Measurements from ENCODE around the gene MYO1A. TPM values are rescaled to one million over a fixed set of nuclear protein-coding genes. Genes with fewer than 3 reads are reported as not detected.
"Not testable (repeated sequence)": the region's sequence is repeated elsewhere in the genome, so short reads cannot be mapped to it uniquely, and the experiment has no call there.

MYO1A gene
- total RNA-seq, 2 donors from 2014 or later, result 0.48 to 2.5 TPM

DNA sequence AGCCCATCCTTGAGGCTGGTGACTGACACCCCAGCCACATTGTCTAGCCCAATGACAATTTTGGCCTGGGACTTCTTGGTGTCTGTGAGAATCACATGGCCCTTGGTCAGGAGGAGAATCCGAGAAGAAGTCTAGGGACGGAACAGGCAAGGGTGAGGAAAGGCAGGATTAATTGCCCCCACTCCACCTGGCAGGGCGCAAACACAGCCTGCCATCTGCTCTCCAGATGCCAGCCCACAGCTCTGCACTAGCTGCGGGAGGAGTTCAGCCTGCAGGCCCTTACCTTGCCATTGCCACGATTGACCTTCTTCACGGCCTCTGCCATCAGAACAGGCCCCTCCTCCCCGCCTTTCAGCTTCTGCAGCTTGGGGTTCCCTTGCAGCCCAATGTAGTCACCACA is 20.5 kb downstream of the MYO1A start:
- Mint-ChIP-seq H3K27me3 (peaks cover 0 to 14% of the 10 kb centered on the region in 2 donors), H3K27ac (no peak overlapping the region), H3K36me3 (no peaks in the 10 kb centered on the region), H3K4me3 (no peak overlapping the region), H3K9me3 (no peaks in the 10 kb centered on the region), H3K4me1 (ENCODE audit: low read depth in 2 of 2) (peaks cover 16 to 20% of the 10 kb centered on the region in 2 donors)
- no peak for ATAC-seq
- no peak for DNase-seq (ENCODE audit: low spot score)

DNA sequence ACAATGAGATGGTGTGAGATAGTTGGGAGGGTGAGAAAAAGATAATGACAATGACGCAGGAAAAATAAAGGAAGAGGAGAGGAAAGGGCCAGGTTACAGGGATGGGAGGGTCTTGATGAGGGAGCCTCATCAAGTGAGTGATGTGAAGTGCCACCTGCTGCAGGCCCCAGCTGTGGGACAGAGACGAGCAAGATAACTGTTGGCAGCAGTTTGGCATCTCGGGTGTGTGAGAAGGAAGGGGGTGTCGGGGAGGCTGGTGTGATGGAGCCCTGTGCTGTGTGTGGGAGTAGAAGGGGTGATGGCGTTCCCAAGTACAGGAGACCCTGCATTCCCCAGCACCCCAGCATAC is 22.1 kb downstream of the MYO1A start:
- Mint-ChIP-seq H3K4me3 (no peak overlapping the region), H3K27me3 (peaks cover 0 to 16% of the 10 kb centered on the region in 2 donors), H3K36me3 (no peaks in the 10 kb centered on the region), H3K4me1 (ENCODE audit: low read depth in 2 of 2) (peaks cover 16 to 20% of the 10 kb centered on the region in 2 donors), H3K9me3 (no peaks in the 10 kb centered on the region), H3K27ac (no peak overlapping the region)
- DNase-seq (ENCODE audit: low spot score) (no peak), ATAC-seq (no peak)

DNA sequence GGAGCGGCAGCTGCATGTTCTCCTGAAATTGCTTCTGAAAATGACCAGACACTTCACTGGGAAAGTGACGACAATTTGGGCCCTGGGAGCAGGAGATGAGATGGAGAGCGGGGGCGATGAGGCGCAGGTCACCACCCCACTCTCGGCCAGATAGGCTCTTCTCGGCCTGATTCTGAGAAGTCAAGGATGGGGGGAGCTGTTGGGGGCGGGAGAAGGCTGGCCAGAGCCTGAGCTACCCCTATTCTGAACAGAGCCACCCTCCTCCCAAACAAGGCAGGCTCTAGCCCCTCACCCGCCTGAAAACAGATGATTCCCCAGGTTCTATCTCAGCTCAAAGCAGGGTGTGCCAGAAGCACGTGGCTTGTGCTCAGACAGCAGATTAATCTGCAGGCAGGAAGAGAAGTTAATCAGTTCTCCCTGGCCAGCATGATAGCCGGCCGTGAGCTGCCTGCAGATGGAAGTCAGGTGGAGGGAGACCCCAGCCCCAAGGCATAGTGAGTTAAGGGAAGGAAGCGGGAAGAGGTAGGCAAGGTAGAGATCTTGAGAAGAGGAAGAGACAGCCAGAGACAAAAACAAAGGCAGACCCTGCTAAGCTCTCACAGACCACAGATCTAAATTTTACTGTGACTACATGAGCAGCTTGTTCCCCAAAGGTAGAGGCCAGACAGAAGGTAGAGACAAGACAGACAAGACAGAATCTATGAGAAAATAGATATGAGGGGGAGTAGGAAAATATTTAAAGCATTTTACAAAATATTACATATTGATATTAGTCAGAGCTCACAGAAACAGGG is 22.7 kb downstream of the MYO1A start:
- peak overlapping the region in 1 of 2 donors; percentile 22 for H3K27ac Mint-ChIP-seq
- peaks cover 16 to 20% of the 10 kb centered on the region in 2 donors for H3K4me1 Mint-ChIP-seq (ENCODE audit: low read depth in 2 of 2)
- H3K9me3 Mint-ChIP-seq, result no peaks in the 10 kb centered on the region
- H3K27me3 Mint-ChIP-seq, result peaks cover 0 to 16% of the 10 kb centered on the region in 2 donors
- no peak overlapping the region for H3K4me3 Mint-ChIP-seq
- H3K36me3 Mint-ChIP-seq, result no peaks in the 10 kb centered on the region
- ATAC-seq (no peak), DNase-seq (ENCODE audit: low spot score) (no peak)

DNA sequence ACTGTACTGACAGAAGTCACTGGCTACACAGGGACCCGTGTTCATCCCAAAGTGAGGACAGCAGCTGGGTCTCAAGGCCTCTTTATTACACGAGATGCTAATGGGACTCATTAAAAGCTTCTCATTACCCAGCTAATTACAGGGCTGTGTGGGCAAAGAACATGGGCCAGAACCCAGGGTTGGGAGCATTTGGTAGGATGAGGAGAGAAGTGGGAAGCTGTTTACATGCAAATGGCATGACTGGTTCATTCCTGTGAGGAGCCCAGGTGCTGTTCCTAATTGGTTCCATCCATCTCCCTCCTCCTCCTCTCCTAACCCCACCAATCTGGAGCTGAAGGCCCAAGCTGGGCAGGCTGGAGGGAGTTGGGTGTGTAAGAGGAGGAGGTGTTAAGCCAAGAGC is 24.7 kb downstream of the MYO1A start:
- Mint-ChIP-seq H3K4me1 (ENCODE audit: low read depth in 2 of 2) (peaks cover 8 to 11% of the 10 kb centered on the region in 2 donors), H3K27ac (no peak overlapping the region), H3K27me3 (peaks cover 0 to 16% of the 10 kb centered on the region in 2 donors), H3K9me3 (no peaks in the 10 kb centered on the region), H3K4me3 (no peak overlapping the region), H3K36me3 (no peaks in the 10 kb centered on the region)
- ATAC-seq (no peak), DNase-seq (ENCODE audit: low spot score) (no peak)

DNA sequence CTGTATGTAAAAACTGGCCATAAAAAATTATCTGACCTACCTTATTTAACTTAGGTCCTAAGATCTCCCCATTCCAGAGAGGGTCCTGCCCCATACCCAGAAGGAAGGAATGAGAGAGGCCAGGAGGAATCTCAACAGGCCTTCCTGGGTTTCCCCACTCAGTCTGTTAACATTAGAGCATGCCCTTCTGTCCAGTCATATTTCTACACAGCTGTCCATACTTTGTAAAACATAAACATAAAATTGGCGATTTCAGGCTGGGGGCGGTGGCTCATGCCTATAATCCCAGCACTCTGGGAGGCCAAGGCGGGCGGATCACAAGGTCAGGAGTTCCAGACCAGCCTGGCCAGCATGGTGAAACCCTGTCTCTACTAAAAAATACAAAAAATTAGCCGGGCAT is 27.6 kb downstream of the MYO1A start:
- not testable (repeated sequence) for H3K4me3 Mint-ChIP-seq; H3K27ac Mint-ChIP-seq; H3K36me3 Mint-ChIP-seq; DNase-seq (ENCODE audit: low spot score); H3K4me1 Mint-ChIP-seq (ENCODE audit: low read depth in 2 of 2); H3K9me3 Mint-ChIP-seq; ATAC-seq
- peaks cover 0 to 10% of the 10 kb centered on the region in 2 donors for H3K27me3 Mint-ChIP-seq

DNA sequence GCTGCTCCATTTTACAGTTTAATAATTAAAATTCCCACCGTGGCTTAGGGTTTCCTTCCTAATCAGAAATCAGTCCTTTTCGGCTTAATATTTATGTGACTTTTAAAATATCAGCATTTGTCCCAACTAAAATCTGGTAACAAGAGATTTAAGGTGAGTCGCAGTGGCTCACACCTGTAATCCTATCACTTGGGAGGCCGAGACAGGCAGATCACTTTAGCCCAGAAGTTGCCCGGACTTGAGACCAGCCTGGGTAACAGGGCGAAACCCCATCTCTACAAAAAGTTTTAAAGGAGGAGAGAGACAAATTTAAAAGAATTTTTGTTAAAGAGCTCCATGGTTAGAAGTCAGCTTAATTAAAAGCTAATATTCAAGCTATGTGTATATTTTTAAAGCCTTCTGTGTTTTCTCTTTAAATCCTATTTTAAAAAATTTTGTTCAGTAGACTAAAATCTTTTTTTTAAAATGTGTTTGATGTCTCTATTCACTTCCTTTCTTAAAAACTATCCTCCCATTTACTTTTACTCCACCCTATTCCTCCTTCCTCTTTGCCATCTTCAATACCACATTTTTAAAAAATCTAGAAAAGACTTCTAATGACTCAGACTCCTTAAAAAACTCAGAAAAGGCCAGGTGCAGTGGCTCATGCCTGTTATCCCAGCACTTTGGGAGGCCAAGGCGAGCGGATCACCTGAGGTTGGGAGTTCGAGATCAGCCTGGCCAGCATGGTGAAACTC is 29.8 kb downstream of the MYO1A start:
- Mint-ChIP-seq H3K9me3 (no peaks in the 10 kb centered on the region), H3K27ac (no peak overlapping the region), H3K4me1 (ENCODE audit: low read depth in 2 of 2) (no peaks in the 10 kb centered on the region), H3K4me3 (no peak overlapping the region), H3K36me3 (no peaks in the 10 kb centered on the region), H3K27me3 (peaks cover 5 to 7% of the 10 kb centered on the region in 2 donors)
- DNase-seq (ENCODE audit: low spot score), result no peak
- no peak for ATAC-seq

DNA sequence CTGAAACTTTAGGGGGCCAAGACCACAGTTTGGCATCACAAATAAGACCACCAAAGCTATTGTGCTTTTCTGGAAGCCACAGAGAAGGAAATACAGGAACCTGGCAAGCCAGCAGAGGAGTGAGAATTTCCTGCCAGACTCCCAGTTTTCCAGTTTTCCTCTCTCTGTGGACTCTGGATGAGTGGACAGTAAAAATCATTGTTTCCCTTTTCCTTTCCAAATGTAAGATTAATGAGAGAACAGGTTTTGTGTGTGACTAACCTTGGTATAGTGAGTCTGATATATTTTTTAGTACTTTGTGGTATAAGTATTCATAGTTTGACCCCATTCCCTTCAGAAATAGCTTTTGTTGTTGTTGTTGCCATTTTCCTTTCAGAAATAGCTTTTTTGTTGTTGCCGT is 31.0 kb downstream of the MYO1A start:
- Mint-ChIP-seq H3K4me3 (no peak overlapping the region), H3K36me3 (no peaks in the 10 kb centered on the region), H3K27me3 (peaks cover 18% of the 10 kb centered on the region in 2 donors), H3K4me1 (ENCODE audit: low read depth in 2 of 2) (no peaks in the 10 kb centered on the region), H3K27ac (no peak overlapping the region), H3K9me3 (no peaks in the 10 kb centered on the region)
- no peak for ATAC-seq
- DNase-seq (ENCODE audit: low spot score), result no peak

DNA sequence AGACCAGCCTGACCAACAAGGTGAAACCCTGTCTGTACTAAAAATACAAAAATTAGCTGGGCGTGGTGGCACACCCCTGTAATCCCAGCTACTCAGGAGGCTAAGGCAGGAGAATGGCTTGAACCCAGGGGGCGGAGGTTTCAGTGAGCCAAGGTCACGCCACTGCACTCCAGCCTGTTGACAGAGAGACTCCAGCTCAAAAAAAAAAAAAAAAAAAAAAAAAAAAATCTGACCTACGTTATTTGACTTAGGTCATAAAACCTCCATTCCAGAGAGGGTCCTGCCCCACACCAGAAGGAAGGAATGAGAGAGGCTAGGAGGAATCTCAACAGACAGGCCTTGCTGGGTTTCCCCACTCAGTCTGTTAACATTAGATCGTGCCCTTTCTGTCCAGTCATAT is 31.6 kb downstream of the MYO1A start:
- H3K9me3 Mint-ChIP-seq; H3K4me1 Mint-ChIP-seq (ENCODE audit: low read depth in 2 of 2); DNase-seq (ENCODE audit: low spot score); ATAC-seq; H3K36me3 Mint-ChIP-seq; H3K27ac Mint-ChIP-seq; H3K4me3 Mint-ChIP-seq: not testable (repeated sequence)
- peaks cover 20 to 22% of the 10 kb centered on the region in 2 donors for H3K27me3 Mint-ChIP-seq

DNA sequence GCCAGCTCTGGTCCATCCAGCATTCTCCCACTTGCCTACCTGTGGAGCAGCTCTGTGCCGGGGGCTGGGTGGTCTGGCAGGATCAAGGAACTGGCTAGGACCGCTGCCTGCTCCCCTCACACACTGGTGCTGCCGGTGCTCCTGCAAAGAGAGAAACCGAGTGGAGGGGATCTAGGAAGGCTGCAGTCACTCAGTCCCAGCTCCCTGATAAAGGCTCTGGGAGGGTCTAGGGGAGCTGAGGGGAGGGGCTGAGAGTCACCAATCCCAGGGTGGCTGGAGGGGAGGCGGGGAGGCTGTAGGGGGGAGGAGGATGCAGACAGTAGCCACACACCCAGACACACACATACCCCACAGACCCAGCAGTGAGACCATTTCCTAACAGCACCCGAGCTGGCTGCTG is 33.6 kb downstream of the MYO1A start, which contains the start of gene TAC3:
Gene TAC3 (minus strand): TSS at position 182 of the 400 bp plus-strand sequence. CDS start 732 bp downstream, outside the sequence.
- Mint-ChIP-seq H3K4me1 (ENCODE audit: low read depth in 2 of 2) (peaks cover 3 to 6% of the 10 kb centered on the region in 2 donors), H3K36me3 (no peaks in the 10 kb centered on the region), H3K9me3 (no peaks in the 10 kb centered on the region), H3K4me3 (no peak within 1 kb of the TSS), H3K27ac (no peak within 1 kb of the TSS), H3K27me3 (peaks cover 29 to 33% of the 10 kb centered on the region in 2 donors)
- ATAC-seq, result peak in 1 of 2 donors; percentile 41
- no peak for DNase-seq (ENCODE audit: low spot score)

DNA sequence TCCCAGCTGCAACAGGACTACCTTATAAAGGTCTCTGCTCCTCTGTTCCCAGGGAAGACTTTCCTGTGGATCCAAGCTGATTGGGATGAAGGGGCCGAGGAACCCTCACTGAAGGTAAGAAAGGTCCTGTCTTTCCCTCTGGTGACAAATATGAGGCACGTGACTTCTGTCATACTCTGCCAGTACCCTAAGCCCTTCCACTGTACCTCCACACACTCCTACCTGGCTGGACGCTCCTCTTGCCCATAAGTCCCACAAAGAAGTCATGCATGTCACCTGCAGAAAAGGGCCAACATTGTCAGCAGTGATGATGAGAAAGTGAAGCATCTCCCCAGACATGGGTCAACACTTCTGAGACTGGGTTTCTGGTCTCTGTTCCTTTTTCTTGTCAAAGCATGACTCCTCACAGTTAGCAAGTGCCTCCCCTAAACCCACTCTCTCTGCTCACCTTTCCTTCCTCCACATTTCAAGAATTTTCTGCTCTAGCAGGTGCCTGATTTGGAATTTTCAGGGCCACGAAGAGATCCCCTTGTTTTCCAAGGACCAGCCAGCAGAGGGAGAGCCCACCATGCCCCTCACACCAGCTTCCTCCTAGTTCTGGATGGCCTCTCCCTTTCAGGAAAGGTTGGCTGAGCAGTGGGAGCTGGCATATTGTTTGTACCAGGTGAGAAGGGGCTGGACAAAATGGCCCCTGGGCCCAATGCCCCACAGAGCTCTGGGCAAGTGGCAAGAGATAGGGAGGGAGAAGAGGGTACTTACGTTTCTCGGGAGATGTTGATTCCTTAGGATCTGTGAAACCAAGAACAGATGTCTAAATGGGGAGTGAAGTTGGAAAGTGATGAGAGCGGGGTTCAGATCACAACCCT is 37.1 kb downstream of the MYO1A start:
- Mint-ChIP-seq H3K9me3 (no peaks in the 10 kb centered on the region), H3K27me3 (peaks cover 29 to 33% of the 10 kb centered on the region in 2 donors), H3K4me1 (ENCODE audit: low read depth in 2 of 2) (peaks cover 3 to 13% of the 10 kb centered on the region in 2 donors), H3K36me3 (no peaks in the 10 kb centered on the region), H3K27ac (no peak overlapping the region), H3K4me3 (no peak overlapping the region)
- DNase-seq (ENCODE audit: low spot score) (no peak), ATAC-seq (no peak)

DNA sequence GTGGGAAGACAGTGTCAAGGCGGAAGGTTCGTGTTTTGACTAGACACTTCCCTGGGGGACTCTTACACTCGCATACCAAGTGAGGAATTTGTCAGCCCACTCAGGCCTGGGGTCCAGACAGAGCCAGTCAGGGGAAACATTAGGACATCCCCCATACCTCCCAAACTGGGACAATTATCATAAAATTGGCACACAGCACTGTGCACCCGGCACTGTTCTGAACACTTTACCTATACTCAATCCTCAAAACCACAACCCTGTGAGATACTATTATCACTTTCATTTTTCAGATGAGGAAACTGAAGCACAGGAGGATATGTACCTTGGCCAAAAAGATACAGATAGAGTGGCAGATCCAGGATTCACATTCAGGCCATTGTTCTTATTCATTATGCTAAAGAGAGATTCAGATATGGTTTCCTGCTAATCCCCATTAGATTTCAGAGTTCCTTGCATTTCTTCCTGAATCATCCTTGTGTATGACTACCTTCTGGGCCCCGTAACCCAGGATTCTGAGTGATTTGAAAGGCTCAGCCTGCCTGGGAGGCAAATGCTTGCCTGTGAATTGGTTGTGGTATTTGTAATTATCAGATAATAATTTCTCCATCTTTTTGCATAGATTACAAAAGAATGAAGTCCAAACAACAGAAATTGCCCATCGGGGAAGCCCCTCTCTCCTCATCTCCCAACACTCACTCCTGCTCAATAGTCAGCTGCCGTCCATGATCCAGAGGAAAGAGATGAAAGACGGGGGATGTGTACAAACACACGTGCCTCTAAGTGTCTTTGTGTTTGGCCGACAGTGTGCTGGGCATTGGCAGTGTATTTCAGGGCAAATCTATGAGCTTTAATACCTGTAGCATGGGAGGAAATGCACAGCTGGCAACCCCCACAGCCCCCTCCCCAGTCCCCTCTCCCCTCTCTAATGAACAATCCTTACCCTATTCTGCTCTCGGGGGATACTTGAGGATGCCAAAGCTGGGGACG is 38.2 kb downstream of the MYO1A start:
- DNase-seq (ENCODE audit: low spot score), result no peak
- H3K27me3 Mint-ChIP-seq, result peaks cover 28 to 33% of the 10 kb centered on the region in 2 donors
- ATAC-seq, result peak; percentile 26 to 36
- H3K9me3 Mint-ChIP-seq, result no peaks in the 10 kb centered on the region
- no peaks in the 10 kb centered on the region for H3K36me3 Mint-ChIP-seq
- H3K4me1 Mint-ChIP-seq (ENCODE audit: low read depth in 2 of 2), result peaks cover 11 to 20% of the 10 kb centered on the region in 2 donors
- no peak overlapping the region for H3K4me3 Mint-ChIP-seq
- H3K27ac Mint-ChIP-seq, result no peak overlapping the region

DNA sequence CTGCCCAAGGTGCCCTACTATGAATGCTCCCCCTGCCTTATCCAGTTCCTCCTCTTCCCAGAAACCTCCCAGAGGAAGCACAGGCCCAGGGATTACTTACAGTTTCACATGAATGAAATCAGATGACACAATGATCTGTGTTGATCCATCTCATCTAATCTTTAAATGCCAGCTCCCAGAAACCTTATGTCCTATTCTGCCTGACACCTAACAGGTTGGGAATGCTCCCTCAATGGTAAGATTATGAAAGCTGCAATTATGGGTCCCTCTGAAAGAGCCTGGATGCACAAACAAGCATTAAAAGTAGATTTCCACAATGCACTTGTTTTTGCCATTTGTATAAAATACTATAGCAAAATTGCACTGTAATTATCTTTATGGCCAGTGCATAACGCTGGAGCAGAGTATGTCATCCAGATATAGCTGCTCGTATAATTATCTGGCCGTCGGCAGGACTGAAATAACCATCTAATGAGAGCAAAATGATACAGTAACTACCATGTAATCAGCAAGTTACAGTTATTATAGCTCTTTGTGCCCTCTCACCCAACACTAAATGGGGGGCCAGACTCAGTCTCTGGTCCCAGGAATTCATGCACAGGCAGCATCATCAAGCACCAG is 39.2 kb downstream of the MYO1A start:
- no peak for ATAC-seq
- no peaks in the 10 kb centered on the region for H3K9me3 Mint-ChIP-seq
- H3K4me1 Mint-ChIP-seq (ENCODE audit: low read depth in 2 of 2), result peaks cover 14 to 24% of the 10 kb centered on the region in 2 donors
- peaks cover under 1% of the 10 kb centered on the region for H3K36me3 Mint-ChIP-seq
- peaks cover 26 to 33% of the 10 kb centered on the region in 2 donors for H3K27me3 Mint-ChIP-seq
- no peak overlapping the region for H3K27ac Mint-ChIP-seq
- no peak overlapping the region for H3K4me3 Mint-ChIP-seq
- DNase-seq (ENCODE audit: low spot score), result no peak

Measured in natural killer cell treated with Interleukin-12 subunit alpha and Interleukin-12 subunit beta and Interleukin-15 and Interleukin-18, amount 100 ng/mL, for 72 hours (primary cell).